ENCODE data around the gene RBFOX1.

The RBFOX1 gene

DNA sequence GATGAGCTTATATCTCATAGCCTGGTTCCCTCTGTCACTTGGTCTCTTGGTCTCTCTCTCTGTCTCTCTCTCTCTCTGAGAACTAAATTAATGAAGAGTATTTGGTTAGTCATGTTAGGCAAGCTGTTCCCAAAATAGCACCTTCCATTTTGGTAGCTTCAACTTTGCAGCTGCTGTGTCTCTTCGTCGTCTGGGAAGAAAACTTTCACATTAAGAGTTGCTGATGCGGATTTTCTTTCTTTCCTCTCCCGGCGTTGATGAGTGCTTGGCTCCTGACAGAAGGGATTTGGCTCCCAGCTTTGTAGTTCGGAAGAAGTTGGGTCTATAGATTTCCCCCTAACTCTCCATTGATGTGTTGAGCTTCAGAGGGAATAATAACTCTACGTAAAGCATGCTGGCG lies at the start of gene RBFOX1:
Gene RBFOX1 (plus strand): TSS at position 235 of the 400 bp plus-strand sequence.
- DNase-seq, result peak in 2 of 58 donors; percentile 7 to 42

DNA sequence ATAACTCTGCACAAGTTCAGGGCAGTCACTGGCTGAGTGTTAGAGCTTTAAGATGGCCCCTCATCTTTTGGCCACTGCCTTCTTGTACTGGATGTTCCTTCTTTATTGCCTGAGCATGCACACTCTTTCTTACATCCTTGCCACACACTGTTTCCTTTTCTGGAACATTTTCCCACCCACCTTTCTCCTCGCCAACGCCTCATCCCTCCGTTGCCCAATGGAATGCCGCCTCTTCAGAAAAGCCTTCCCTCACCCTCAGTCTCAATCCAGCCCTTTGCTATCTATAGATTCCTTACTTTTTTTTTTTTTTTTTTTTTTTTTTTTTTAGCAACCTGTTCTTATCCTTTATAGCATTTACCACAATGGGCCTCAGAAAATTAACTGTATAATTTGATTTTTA lies 47.9 kb upstream of the RBFOX1 start:
- DNase-seq, result peak in 2 of 58 donors; percentile 8 to 22

DNA sequence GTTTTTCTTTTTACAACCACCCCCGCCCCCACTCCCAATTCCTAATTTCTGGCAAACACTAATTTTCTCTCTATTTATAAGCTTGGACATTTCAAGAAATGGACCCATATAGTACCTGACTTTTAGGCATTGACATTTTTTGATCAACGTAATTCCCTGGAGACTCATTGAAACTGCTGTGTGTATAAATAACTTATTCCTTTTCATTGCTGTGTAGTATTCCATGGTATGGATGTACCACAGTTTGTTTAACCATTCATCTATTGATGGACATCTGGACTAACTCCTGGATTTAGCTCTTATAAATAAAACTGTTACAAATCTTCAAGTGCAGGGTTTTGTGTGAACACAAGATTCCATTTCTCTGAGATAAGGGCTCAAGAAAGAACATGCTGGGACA lies 47.1 kb upstream of the RBFOX1 start:
- no peak for DNase-seq

DNA sequence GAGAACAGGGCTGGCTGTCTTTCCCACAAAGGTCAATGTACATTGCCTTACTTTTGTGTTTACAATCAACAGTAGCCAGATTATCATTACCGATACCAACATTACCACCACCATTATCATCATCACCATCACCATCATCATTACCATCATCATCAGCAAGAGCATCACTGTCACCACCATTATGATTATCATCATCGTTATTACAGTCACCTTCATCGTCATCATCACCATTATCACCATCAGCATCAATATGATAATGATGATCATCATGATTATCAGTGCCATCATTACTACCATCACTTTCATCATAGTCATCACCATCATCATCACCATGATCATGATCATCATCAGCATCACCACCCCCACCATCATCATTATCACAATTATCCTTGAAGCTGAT lies 43.3 kb upstream of the RBFOX1 start:
- no peak for DNase-seq

DNA sequence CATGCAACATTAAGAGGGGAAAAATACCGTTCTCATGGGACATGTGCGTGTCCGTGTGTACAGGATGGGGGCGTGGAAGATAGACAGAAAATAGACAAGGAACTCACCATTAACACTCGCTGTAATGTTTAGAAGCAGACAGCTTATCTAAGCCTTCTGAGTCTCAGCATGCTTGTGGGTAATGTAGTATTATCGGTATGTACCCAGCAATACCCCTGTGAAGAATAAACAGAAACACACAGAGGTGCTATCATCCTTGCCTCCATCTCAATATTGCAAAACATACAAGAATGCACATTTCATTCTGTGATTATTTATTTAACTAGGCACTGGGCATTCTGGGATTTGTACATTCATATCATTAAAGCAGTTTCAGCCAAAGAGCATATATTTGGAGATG lies 42.0 kb upstream of the RBFOX1 start:
- no peak for DNase-seq

DNA sequence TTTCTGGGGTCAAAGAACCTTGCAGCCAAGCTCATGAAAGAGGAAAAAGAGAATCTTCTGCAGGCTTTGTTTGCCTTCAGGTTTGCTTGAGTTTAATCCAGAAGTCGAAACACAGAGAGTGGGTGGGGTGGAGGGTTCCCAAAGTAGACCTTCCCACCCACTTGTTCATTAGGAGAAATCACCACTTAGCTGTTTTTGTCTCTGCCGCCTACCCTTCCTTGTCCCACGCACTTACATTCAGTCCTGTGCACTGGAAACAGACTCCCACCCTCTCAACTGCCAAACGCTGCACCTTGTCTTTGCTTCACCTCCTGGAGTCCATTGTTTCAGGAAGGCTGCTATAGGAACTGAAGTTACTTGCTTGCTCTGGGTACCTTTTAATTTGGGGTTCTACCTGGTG lies 38.6 kb upstream of the RBFOX1 start:
- no peak for DNase-seq

DNA sequence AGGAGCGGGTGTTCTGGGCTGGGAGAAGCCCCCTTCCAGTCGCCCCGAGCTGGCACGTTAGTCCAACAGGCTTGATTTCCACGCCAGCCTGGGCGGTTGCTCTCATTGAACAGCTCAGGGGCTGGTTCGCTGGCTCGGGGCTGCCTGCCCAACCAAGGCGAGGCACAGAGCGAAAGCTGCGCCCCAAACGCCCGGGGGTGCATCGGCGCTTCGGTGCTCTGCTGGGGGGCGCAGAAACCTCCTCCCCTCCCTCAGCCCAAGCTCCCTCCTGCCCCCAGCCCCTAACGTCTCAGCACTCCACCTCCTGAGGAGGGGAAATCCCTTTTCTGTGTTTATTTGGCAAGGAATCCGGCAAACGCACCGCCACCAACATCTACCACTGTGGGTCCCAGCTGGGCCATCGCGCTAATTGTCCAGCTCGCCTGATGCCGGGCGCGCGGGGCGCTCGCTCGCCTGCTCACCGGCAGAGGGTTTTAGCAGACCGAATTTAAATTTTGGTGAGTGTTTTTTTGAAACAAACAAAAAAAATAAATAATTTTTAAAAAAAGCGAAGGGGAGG lies 29.5 kb upstream of the RBFOX1 start:
- peak in 15 of 58 donors; percentile 3 to 42 (median 24) for DNase-seq

DNA sequence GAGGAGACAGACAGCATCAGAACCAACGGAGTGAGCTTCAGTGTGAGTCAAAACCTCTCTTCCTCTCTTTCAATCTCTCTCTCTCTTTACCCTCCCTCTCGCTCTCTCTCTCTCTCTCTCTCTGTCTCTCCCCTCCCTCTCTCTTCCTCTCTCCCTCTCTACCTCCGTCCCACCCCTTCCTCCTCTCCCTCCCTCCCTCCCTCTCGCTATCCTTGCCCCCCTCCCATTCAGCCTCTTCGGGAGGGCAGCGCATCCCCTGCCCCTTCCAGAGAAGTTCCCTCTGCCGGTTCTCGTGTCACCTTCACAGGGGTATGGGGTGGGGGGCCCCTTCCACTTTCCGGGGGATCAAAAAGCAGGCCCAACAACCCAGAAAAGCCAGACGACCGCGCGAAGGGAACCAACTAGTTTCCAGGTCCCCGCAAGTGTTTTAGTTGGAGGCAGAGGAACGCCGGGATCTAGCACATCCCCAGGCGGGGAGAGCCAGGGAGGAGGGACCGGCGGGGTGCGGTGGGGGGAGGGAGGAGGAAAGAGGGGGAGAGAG lies 28.9 kb upstream of the RBFOX1 start:
- peak in 1 of 58 donors; percentile 41 for DNase-seq

DNA sequence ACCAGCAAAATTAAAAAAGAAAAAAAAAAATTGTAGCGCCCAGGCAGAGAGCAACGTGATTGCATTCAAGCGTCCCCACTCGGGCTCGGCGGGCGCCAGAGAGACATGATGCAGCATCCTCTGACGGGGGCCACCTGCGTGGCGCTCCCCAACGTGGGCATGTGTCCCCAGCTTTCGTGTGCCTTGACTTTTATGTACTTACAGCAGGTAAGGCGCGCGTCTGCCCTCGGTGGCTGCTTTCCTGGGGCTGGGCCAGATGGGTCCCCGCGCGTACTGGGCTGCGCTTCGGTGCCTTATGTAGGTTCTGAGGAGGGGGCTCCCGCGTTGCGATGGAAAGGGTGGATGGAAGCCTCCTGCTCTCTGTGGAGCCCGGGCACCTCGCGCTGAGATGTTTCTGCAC lies 28.4 kb upstream of the RBFOX1 start:
- DNase-seq, result peak in 2 of 58 donors; percentile 7 to 41

DNA sequence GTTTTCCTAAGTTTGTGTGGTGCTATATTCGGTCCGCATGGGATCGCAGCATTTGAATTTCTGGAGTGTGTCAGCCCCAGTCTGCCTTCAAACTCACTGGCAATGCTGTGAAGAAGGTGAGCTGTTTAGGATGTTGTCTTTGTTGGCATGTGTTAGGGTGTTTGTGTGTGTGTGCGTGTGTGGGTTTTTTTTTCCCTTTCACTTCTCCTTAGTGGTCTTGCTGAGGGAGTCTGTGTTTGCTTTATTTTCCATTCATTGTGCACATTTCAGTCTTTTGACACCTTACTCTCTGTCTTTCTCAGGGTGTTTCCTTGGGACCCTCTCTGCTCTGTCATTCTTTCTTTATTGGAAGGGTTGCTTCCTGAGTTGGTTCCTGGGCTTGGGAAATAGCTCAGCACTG lies 27.7 kb upstream of the RBFOX1 start:
- DNase-seq, result no peak

DNA sequence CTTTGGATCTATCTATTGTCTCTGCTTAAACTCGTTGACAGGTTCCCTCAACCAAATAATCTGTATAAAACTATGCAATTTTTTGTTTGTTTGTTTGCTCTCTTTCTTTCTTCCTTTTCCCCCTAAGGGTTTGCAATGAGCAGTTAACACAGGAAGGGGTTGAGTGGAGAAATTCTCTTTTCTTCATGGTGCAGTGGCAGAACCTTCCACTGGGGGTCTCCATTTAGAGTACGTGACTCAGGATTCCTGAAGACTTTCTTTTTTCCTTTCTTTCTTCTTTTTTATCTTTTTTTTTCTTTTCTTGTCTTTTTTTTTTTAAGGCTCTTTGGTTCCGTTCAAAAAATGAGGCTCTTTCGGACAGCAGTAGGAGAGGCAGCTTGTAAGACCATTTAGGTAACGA lies 19.5 kb upstream of the RBFOX1 start:
- peak in 1 of 58 donors; percentile 3 for DNase-seq

DNA sequence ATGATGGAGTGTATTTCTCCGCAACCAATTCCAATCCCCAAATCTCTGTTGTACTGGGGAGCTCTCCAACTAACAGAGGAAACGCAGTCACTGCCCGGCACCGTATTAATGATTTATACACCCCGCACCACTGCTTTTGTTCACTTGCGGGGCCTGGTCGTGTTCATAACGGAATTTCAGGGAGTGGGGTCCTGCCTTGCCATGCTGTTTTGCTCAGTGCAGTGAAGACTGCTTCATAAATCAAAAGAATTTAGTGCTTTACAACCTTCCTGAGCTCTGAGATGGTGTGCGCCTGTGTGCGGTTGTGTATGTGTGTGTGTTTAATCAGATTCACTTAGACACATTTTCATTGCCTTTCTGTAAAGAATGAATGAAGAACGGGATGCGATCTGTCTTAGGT lies 18.5 kb upstream of the RBFOX1 start:
- no peak for DNase-seq

DNA sequence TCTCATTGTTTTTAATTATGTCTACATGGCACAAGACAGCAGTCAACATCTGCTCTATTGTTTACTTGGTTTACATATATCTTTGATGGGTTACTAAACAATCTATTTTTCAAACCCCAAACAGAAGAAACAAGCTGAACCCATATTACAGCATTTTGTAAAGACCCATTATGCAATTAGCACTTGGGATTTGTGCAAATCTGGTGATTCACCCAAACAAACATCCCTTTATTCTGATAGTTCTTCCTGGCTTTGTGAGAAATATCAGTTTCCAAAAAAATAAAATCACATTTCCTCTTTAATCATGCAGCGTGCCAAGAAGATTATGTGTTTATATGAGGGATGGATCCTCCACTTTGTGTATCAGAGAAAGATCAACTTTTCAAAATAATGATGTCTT lies 16.8 kb upstream of the RBFOX1 start:
- no peak for DNase-seq

DNA sequence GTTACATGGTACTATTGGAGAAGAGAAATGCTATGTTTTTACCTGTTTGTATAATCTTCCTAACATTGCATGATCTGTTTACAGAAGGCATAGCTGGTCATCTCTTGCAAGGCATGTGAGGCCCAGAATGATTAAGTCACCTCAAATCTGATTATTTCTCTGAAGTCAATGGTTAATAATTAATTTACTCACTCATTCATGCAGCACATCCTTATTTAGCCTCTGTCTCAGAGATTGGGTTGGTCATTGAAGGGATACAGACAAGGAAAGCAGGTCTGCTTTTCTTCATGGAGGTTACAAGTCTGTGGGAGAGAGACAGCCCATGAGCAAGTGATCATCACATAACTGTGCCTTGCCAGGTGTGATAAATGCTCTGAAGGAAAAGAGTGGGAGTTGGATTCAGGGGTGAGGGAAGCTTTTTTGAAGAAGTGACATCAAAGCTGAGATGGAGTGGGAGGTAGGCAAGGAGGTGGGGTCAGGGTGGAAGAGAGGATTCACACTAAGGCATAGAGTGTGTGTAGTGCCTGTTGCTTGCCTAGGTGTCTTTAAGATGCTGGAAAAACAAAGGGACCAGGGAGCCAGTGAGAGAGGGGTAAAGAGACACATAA lies 16.3 kb upstream of the RBFOX1 start:
- no peak for DNase-seq

DNA sequence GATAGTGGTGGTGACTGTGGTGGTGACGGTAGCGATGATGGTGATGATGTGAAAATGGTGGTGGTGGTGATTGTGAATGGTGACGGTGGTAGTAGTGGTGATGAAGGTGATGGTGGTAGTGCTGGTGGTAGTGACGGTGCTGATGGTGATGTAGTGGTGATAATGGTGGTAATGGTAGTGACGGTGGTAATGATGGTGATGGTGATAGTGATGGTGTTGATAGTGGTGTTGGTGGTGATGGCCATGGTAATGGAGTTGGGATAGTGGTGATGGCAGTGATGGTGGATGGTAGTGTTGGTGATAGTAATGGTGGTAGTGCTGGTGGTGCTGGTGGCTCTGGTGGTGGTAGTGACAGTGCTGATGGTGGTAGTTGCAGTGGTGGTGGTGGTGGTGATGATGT lies 14.7 kb upstream of the RBFOX1 start:
- DNase-seq, result no peak

DNA sequence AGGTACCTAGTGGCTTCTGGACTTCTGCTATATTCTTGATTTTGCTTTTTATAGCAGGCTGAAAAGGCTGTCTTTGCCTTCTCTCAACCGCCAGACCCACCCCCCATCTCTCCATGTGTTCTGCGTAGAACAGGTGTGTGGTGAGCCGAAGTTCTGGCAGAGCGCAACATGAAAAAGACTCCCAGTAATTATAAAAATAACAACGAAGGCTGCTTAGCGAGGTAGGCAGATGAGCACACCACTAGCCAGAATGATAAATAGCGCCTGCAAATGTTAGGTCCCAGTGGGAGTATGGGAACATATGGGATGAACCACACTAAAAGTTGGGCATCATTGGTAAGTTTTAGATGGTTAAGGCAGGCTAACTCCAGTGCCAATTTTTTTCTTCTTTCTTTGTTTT lies 14.0 kb upstream of the RBFOX1 start:
- DNase-seq, result no peak

DNA sequence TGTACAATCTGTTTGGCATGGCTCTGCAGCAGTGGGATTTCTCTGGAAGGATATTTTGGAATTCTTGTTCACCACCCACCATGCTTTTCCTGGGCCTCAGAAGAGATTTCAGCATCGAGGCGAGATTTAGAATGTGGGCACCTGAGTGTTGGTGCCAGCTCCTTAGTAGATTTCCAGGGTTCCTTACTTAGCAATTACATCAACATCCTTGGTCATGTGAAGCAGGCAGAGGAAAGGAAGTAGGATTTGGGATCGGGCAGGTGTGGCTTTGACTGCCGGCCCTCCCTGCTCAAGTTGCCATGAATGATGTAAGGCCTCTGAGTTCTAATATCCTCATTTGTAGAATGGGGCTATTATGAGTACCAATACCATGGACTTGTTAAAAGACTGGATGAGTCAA lies 13.1 kb upstream of the RBFOX1 start:
- DNase-seq, result peak in 4 of 58 donors; percentile 5 to 36 (median 7)

DNA sequence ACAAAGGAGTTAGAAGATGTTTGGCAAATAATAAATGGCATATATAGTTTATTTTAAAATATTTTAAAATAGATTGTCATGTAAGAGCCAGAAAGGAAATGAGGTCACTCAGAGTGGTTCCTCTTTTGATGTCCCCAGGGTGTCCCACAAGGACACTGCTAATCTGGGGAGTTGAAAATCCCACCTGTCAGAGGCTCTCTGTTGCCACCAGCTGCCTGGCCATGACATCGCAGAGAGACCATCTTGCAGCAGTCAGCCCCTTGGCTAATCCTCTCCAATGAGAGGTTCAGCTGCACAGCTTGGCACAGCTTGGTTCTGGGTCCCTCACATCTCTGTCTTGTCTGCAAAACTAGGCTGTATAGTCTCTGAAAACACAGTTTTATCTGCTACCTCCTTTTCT lies 11.0 kb upstream of the RBFOX1 start:
- no peak for DNase-seq

DNA sequence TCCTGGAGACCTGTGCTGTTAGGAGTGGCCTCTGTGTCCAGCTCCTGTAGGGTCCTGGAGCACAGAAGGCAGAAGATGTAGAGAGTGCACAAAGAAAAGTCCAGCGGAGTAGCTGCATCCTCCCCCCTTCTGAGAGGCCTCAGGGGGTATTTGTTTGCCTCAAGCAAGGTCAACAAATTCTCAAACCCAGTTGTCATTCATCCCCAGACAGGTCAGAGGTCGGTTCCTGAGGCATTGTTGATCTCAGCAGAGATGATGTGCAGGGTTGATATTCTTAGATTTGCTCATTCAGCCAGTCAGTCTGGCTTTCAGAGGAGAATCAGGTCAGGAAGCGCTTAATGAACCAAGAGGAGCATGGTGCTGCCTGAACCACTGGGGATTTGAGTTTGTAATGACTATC lies 8.3 kb upstream of the RBFOX1 start:
- DNase-seq, result no peak

DNA sequence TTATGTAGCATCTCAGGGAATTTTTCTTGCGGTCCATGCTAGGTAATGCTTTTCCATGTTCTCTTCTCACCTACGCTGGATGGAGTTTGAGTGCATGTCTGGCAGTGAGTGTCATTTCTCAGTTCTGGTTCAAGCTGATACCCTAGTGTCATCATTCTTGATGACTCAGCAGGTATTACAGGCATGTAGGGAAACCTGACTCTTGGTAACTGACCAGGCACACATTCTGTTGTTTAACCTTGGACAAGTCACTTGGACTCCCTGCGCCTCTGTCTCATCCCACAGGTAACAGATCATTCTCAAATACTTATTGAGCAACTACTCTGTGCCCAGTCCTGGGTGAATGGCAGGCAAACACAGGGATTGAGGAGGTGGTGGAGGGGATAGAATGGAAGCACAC lies 6.8 kb upstream of the RBFOX1 start:
- no peak for DNase-seq

DNA sequence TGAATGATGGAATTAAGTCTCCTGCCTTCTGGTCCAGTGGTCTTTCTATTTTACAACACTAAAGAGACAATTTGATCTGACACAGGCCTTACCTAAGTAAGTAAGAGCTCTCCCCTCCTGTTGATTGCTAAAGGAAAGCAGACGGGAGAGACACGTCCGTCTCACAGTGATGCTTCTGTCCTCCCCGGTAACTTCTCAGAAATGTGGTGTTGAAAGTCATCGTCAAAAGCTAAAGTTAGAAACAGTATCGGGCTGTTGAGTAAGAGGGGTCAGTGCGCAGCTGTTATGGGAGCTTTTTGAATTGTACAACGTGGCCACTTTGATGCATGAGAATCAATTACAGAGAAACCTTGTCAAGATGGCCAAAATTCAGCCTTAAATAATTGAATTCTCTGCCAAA lies 1.9 kb upstream of the RBFOX1 start:
- DNase-seq, result no peak

DNA sequence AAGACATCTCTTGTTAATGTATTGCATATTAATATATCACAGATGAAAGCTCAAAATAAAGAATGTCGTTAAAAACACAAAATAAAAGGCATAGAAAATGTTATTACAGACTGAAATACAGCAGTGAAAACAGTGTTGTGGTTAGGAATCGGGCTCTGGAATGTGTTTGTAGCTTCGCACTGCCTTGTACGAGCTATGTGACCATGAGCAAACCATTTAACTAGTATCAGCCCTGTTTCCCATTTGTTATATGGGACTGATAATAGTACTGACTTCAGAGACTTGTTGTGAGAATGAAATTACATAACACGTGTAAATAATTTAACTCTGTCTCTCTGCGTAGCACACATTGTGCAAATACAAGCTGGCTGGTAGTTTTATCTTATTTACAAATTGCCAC lies 648 bp upstream of the RBFOX1 start:
- DNase-seq, result no peak

DNA sequence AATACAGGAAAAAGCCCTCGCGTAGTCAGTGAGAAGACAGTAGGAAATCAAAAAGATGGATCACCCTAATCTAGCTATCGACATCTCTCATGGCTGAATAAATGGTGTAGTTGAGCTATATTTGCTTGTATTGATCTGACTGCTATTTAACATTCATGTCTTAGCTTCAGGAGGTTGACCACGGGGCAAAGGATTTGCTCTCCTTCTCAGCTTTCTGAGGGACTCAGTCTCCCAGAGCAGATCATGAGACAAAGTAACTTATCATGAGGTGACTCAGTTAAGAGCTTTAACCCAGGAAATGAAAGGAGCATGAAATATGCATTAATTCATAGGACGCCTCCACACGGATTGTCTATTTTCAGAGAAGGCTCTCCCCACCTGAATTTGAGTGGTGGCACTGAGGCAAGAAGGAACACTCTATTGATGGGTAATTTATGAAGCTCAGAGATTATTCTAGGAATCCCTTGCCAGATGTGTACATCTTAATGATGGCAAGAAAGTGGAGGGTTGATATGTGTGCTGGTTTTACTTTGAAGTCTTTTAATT lies 608 bp downstream of the RBFOX1 start:
- no peak for DNase-seq
